Sciatic nerve (tissue), 2 donors: ENCODE results near the gene NEK6. TPM values are rescaled to one million over a fixed set of nuclear protein-coding genes. Genes with fewer than 3 reads are reported as not detected.
A peak's percentile ranks its signal among the peaks of the same experiment; 100 is the strongest.

Experiments used
- ATAC-seq: fragments of 200-7000 bp; cut with Tn5 transposase; one replicate; pipeline ENCODE4 v1.9.1; 2020; ENCODE audit warnings: mild to moderate bottlenecking, moderate library complexity
- DNase-seq: peaks from one replicate; pipeline ENCODE4 v3.0.0-alpha.2; 2020; ENCODE audit warnings: low spot score
- intact Hi-C: fragments of 100-400 bp; cut with DNase I; formaldehyde crosslinking; loops from one replicate; pipeline ENCODE4 v1.14.2; 2022
- total RNA-seq: library from RNA; stranded (reverse); fragmentation: NEBNext Ultra II Directional; extraction: Animal tissue kit (Norgen Biotek cat#: 25700); gene quantifications from one replicate; pipeline ENCODE4 v1.2.1, GENCODE V29; 2021
- donor health status: DM: no; HTN: no; CAD: no.
- donor health status: DM: no; HTN: no; CAD: no.

Gene NEK6
- total RNA-seq, 1 donor from 2014 or later = 103 TPM

- DNase-seq (no peak), ATAC-seq (no peak)
- intact Hi-C loops = loop anchor here (5.0 kb wide), 1 partner anchor 1268 kb away; no protein-coding TSS in a partner anchor
Measured at GRCh38 chr9:124375726-124376125, 118.0 kb downstream of the NEK6 start.

GRCh38 chr9:124376329-124376728 is 118.6 kb downstream of the NEK6 start:
- intact Hi-C loops = loop anchor here (5.0 kb wide), 1 partner anchor 1269 kb away; no protein-coding TSS in a partner anchor
- no peak for ATAC-seq
- no peak for DNase-seq

GRCh38 chr9:124377551-124378406 is 120.0 kb downstream of the NEK6 start:
- no peak for ATAC-seq
- no peak for DNase-seq
- intact Hi-C loops = loop anchor here (5.0 kb wide), 1 partner anchor 1270 kb away; no protein-coding TSS in a partner anchor

- DNase-seq = no peak
- no peak for ATAC-seq
- intact Hi-C loops = no loop called here
Measured at GRCh38 chr9:124381170-124381945, 123.6 kb downstream of the NEK6 start.

GRCh38 chr9:124384210-124384609 is 126.5 kb downstream of the NEK6 start:
- no peak for ATAC-seq
- intact Hi-C loops = no loop called here

GRCh38 chr9:124384846-124385245 is 127.1 kb downstream of the NEK6 start:
- ATAC-seq (no peak), DNase-seq (no peak)
- intact Hi-C loops = no loop called here

More at GRCh38 chr9:124384210-124384609, 126.5 kb downstream of the NEK6 start:
- no peak for DNase-seq

GRCh38 chr9:124385623-124386022 is 127.9 kb downstream of the NEK6 start:
- ATAC-seq (no peak), DNase-seq (no peak)
- intact Hi-C loops = no loop called here

- DNase-seq (no peak), ATAC-seq (no peak)
- intact Hi-C loops = no loop called here
Measured at GRCh38 chr9:124386201-124386600, 128.5 kb downstream of the NEK6 start.

- no peak for ATAC-seq
- intact Hi-C loops = no loop called here
Measured at GRCh38 chr9:124388275-124389048, 130.7 kb downstream of the NEK6 start.

GRCh38 chr9:124389146-124389939 is 131.6 kb downstream of the NEK6 start:
- no peak for ATAC-seq
- no peak for DNase-seq
- intact Hi-C loops = no loop called here

More at GRCh38 chr9:124388275-124389048, 130.7 kb downstream of the NEK6 start:
- DNase-seq = no peak

GRCh38 chr9:124390794-124391658 is 133.3 kb downstream of the NEK6 start:
- ATAC-seq (no peak), DNase-seq (no peak)
- intact Hi-C loops = no loop called here

- DNase-seq (no peak), ATAC-seq (peak; percentile 44)
- intact Hi-C loops = no loop called here
Measured at GRCh38 chr9:124392254-124392870, 134.6 kb downstream of the NEK6 start.

- DNase-seq = no peak
- ATAC-seq = peak; percentile 41
- intact Hi-C loops = no loop called here
Measured at GRCh38 chr9:124392871-124393460, 135.2 kb downstream of the NEK6 start.

- intact Hi-C loops = no loop called here
- no peak for DNase-seq
- ATAC-seq = no peak
Measured at GRCh38 chr9:124394167-124394566, 136.4 kb downstream of the NEK6 start.

GRCh38 chr9:124394596-124394995 is 136.8 kb downstream of the NEK6 start:
- intact Hi-C loops = no loop called here

GRCh38 chr9:124395826-124396225 is 138.1 kb downstream of the NEK6 start:
- no peak for ATAC-seq
- no peak for DNase-seq
- intact Hi-C loops = no loop called here

More at GRCh38 chr9:124394596-124394995, 136.8 kb downstream of the NEK6 start:
- ATAC-seq = no peak
- no peak for DNase-seq
